Stimulated activated CD8-positive, alpha-beta memory T cell treated with anti-CD3 and anti-CD28 coated beads, Interleukin-15, amount 100 ng/mL, for 24 hours (primary cell): Measurements from ENCODE around the gene WIZ.

Source experiments
- DNase-seq: peaks from one replicate; pipeline ENCODE4 v3.0.0-alpha.2; 2020; ENCODE audit warnings: low read depth

Gene WIZ

DNA sequence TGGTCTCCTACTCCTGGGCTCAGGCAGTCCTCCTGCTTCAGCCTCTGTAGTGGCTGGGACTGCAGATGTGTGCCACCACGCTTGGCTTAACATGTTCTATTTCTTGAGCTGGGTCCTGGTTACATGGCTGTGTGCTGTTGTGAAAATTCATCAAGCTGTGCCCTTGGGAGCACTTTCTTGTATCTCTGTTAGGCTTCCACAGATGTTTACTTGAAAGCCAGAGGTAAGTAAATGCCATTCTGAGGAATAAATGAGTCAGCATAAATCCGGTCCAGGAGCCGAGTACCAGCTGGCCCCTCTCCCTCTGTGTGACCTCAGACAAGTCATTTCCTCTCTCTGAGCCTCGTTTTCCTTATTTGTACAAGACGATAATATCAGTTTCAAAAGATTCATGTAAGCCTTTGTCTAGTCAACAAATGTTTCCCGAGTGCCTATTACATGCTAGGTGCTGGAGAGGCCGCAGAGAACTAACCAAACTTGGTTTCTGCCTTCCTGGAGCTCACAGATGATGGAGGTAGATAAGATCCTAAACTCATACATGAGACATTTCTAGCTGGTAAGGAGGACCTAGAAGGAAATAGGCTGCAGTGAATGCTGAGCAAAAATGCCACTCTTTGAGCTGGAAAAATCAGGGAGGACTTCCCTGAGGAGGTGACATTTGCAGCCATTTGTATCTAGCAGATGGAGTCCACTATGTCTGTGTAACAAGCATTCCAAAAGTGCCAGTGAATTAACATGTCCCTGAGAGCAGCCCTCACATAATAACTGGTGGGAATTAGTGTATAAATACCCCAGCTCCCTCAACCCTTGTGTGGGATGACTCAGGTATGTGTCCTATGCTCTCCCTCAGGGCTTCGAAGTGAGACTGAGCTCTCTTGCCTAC, 17.3 kb upstream of the WIZ start:
- no peak for DNase-seq

DNA sequence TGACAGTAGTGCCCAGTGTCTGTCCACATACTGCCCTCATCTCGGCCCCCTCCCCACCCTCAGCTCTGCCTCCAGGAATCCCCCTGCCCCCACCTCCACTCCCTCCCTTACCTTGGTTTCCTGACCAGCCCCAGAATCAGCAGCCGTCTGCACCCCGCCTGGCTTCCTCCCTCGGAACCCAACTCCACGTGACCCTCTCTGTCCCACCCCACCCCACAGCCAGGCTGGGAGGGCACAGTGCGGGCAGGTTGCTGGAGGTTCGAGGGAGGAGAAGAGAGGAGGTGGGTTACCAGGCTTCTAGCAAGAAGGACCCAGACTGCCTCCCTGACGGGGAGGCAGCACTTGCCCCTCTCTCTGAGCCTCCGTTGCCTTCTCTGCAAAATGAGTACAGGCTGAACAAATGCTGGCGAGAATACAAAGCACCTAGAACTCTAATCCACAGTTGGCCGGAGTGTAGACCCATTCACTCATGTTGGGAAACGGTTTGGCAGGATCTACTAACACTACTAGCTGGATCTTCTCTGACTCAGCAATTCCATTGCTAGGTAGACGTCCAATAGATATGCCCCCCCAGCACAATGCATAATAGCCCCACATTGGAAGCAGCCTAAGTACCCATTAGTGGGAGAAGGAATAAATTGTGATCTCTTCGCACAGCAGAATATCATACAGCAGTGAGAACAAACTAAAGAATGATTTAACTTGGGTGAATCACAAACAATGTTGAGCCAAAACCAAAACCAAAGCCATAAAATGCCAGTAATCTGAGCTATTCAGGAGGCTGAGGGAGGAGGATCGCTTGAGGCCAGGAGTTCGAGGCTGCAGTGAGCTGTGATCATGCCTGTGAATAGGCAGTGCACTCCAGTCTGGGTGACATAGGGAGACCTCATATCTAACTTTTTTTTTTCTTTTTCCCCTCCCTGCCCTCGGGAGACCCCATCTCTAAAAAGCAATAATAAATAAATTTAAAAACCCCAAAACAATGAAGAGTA, 14.9 kb upstream of the WIZ start, which contains the start of gene RASAL3:
RASAL3 (minus strand) TSS at position 151 of the 992 bp plus-strand sequence. CDS start 186 bp downstream, outside the sequence.
- peak; percentile 36 for DNase-seq

DNA sequence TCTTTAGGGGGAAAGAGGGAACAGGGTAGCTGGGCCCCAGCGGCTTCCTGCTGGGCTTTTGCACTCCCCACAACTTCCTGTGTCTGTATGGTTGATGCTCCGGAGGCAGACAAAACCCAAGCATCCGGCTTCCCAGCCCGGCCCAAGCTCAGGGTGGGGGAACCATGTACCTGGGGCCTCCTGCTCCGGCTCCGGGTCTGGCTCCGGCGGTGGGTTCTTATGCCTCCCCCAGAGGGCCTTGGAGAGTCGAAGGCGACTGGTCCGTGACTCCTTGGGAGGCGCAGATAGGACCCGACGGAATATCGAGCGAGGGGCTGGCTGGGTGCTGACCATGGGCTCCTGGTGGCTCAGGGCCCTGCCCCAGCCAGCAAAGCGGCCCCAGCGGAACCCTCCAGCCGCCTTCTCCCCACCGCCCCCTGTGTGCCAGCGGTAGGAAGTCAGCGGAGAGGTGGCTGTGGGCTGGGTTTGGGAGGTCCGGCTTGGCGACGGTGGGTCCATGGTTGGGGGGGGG, 14.2 kb upstream of the WIZ start:
- peak; percentile 40 for DNase-seq

DNA sequence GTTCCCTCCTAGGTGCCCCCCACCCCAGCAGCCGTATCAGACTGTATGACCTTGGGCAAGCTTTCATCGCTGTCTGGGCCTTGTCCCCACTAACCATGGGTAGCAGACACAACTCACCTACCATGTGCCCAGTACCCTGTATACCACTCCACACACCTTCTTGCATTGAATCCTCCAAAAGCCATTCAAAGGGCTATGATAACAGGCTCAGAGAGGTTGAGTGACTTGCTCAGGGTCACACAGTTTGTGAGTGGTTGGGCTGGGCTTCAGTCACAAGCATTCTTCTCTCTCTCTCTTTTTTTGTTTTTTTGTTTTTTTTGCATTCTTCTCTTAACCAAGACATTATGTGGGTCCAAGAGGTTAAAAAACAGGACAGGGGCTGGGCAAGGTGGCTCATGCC, 11.9 kb upstream of the WIZ start:
- DNase-seq, result no peak

DNA sequence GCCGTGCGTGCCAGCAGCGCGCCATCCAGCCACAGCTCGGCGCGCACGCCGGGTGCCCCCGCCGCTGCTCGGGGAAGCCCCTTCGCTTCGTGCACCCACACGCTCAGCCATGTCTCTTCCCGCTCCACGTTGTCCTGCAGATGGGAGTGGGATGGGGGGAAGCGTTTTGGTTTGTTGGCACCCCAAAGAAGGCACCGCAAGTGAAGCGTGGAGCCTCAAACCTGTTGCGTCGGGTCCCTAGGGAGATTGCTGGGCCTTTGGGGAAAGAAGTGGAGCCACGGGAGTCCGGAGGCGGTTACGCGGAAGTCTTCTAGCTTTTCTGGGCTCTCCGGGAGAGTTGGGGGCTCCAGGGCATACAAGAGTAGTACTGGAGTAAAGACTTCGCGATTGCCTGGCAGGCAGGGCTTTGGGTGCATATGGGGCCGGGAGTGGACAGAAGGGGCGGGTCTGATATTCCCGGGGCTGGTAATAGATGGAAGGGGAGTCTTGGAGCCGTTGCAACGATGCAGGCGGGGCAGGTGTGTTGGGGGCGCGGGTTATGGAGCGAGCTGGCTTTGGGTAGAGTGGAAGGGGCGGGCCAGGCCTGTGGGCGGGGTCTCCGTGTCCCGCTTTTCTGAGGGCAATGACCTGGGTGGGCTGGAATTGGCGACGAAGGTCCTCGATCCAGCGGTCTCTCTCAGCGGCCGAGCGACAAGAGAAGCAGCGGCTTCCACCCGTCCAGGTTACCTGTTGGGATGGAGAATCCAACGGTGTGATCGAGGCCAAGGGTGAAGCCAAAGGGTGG, 8.1 kb upstream of the WIZ start:
- DNase-seq, result no peak

DNA sequence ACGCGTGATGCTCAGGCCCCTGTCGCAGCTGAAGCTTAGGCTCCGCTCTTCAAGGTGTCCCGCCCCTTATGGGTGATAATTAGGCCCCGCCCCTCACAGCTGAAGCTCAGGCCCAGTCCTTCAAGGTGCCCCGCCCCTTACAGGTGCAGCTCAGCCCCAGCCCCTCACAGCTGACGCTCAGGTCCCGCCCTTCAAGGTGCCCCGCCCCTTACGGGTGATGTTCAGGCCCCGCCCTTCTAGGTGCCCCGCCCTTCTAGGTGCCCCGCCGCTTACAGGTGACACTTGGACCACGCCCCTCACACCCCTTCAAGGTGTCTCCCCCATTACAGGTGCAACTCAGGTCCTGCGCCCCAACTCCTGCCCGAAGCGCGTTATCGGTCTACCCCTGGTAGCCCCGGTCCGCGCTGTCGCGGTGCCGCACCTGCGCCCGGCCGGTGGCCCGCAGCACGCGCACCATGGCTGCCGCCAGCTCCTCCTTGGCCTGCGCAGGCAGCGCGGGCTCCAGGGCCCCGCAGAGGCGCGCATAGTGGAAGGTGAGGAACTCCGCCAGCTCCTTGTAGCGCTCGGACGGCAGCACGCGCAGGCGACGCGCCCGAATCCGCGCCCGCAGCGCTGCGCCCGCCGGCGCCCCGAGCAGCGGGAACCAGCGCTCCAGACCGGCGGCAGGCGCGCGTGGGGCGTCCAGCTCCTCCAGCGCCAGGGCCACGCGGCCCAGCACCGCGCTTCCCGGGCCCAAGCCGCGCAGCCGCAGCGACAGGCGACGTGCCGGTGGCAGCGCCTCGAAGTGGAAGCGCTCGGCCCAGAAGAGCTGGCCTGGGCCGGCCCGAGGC, 7.3 kb upstream of the WIZ start:
- no peak for DNase-seq

DNA sequence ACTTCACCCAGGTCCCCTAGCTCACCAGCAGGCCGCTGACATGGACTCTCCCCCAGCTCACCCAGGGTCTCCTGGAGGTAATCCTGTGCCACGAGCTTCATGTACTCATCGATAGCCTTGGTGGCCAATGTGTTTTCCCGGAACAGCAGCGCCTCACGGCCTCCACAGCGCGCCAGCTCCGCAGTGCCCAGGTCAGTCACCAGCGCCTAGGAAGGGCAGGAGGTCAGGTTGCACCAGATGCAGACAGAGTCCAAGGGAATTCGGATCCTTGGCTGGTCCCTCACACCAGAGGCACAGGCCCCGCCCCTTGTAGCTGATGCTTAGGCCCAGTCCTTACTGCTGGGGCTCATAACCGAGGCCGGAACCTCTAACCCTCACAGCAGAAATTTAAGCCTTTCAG, 6.7 kb upstream of the WIZ start:
- no peak for DNase-seq

DNA sequence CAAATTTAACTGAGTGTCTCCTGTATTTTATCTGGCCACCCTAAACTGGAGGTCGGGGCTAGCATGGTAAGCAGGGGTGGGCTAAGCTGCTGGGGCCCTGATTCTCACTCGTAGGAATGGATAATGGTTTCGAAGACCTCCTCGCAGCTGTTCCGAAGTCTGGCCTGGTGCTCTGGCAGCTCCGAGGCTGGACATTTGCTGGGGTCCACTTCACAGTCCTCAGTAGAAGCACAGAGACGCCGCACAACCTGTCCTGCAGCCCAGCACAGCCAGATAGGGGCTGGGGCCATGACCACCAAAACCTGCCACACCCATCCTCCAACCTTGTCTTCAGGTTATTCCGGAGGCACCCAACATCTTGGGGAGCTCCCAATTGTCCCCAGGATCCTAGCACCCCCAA, 6.2 kb upstream of the WIZ start:
- no peak for DNase-seq

DNA sequence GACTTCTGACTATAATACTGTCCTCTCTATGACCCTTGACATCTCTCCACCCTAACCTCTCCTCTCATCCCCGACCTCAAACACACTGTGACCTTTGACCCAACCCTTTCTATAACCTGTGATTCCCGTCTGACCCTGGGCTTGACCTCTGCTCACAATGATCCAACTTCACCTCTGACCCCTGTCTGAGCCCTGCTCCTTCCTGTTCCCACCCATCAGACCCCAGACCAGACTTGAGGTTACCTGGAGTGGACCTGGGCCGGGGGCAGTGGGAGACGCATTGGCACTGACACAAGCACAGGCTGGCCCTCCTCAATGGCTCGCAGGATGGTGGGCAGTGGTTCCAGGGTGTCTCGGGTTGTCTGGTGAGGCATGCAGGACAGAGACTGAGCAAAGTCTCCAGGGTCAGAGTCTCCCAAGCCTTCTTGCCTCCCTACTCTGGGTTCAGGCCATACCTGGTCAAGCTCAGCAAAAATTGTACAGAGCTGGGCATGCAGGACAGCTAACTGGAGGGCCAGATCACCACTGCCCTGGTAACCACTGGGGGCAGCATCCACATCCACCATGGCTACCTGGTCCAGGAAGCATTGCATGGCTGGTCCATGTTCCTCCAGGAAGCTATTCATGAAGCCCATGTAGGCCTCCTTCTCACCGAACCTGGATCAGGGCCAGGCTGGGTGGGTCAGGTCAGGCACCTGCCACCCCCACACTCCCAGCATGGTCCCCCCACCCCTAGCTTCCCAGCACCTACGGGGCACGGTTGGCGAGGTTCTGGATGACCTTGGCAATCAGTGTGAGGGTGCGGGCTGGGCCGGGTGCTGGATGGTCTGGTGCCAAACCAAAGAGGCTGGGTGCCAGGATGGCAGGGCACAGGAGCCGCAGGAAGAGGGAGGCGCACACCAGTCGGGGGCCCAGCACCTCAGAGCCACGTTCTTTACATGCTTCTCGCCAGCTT, 4.4 kb upstream of the WIZ start:
- no peak for DNase-seq

DNA sequence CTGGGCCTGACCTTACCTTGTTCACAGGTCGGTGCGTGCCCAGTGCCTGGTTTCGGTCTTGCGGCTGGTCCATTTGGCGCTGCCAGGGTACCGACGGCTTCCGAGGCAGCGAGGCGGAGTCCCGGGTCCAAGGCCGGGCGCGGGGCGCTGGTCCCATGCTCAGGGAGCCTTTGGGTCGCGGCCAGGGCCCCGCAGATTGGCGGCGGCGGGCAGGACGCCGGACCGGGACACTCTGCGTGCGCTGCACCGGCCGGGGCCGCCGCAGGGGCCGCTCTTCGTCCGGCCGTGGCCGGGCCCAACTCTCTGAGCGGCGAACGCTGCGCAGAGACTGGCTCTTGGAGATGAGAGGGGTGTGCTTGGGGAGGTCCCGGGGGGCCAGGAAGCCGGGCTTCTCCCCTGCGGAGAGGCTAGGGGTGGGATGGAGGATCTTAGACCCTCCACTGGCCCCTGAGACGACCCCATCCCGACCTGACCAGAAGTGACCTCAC, 3.4 kb upstream of the WIZ start:
- DNase-seq, result no peak

DNA sequence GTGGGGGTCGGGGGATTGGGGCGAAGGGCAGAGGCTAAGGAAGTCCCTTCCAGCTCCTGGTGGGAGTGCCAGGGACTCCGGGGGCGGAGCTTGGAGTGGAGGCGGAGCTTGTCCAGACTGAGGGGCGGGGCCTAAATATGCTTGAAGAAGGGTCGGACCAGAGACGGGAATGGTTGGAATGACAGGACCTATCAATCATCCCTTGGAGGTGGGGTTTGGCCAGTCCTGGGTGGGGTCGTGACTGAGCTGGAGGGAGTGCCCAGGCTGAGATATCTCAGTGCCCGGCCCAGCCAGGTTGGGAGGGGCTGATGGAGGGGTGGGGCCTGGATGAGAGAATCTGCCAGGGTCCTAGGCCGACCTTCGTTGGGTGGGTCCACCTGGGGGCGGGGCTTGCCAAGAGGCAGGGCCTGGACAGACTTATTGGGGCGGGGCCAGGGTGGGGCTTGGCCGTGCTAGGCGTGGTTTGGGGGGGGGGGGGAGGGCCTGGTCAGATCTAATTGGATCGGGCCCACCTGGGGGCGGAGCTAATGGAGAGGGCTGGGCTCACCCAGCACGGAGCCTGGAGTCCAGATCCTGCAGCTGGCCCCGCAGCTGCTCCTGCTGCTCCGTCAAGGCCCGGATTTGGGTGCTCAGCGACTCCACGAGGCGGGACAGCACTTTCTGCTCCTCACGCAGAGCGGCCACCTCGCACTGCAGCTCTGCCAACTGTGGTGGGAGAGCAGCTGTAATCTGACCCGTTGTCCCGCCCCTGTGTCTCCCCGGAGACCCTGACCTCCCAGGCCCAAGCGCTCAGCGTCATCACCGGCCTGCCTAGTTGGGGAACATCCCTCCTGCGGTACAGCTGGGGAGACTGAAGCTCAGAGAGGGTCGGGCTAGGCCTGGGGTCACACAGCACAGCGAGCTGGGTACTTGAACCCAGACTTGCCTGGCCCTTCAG, 2.6 kb upstream of the WIZ start:
- DNase-seq, result no peak

DNA sequence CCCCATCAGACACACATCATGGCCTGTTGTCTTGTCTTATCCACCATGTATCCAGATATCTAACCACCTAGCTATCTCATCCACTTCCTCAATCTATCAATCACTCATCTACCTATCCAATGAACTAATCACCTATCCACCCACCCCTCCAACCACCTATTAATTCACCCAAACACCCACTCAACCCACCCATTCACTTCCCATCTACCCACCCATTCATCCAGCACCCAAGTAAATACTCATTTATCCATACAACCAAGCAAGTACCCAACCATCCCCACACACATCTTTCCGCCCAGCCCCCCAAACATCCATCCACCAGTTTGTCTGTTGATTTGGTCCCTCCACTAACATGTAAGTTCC, 753 bp upstream of the WIZ start:
- DNase-seq, result no peak

DNA sequence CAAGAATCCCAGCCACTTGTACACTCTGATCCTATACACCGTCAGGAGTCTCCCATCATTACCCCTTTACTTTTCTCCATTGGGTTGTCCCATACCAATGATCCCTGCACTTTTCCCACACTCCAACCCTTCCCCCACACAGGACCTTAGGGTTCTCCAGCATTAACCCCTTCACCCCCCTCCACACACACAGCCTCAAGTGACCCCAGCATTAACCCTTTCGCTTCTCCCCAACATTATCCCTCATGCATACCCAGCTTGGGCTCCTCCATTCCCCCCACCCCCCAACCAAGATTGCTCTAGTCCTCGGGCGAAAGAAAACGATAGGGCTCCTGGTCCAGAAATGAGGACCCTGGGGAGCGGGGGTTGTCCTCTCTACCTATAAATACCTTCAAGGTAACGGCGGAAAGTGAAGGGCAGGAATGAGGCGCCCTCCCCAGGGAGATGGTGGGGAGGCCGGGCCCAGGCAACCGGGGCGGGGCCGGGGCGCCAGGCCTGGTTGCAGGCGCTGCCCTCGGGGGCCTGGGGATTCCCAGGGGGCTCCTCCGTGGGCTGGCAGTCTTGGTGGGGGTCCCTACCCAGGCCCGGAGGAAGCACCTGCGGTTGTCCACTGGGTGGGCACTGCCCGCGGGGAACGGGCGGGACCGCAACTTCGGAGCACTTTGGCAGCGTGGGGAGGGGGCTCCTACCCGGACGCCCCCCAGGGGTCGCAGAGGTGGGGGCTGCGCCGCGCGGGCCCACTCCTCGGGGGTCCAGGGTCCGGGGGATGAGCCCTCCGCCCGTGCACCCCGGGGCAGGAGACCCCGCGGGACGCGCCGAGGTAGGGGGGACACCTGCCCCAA, 757 bp downstream of the WIZ start:
- no peak for DNase-seq

DNA sequence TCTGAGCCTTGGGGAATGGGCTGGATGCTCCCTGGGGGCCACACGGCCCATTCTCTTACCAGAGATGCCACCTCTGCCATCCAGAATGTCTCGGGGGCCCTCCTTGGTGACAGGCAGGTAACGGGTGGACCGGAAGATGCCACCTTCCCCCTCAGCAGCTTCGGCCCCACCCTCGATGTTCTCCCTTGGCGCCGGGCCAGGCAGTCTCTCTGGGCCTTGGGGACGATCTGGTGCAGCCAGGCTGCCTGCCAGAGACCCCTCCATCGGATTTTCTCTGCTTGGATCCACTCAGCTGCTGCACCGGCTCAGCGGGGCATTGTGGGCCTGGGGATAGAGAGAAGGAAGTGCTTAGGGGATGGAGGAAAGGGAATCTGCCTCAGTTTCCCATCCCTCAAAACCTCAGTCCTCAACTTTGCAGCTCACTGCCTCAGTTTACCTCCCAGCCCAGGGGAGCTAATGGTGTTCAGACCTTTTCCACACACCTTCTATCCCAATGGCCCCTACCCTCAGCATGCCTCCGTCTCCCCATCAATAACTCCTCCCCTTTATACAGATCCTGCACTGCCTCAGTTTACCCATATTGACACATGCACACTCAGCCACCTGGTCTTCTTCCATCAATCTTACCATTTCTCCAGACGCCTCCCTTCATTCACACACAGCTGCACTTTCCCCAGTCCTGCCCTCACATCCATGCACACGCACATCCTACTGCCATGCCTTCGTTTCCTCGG, 1.5 kb downstream of the WIZ start:
- DNase-seq, result no peak

DNA sequence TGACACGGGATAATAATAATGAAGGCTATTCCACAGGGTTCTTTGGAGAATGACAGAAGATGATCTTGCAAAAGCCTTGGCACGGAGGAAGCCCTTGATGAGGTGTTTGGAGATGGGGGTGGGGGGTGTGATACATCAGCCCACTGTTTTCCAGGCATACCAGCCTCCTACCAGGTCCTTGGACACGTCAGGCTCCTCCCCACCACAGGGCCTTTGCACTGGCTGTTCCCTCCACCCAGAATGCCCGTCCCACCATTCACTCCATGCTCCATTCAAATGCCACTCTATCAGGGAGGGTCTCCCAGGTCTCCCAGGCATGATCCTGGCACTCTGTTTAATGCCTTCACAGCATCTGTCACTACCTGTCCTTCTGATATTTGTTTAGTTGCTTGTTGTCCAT, 2.7 kb downstream of the WIZ start:
- DNase-seq, result no peak

DNA sequence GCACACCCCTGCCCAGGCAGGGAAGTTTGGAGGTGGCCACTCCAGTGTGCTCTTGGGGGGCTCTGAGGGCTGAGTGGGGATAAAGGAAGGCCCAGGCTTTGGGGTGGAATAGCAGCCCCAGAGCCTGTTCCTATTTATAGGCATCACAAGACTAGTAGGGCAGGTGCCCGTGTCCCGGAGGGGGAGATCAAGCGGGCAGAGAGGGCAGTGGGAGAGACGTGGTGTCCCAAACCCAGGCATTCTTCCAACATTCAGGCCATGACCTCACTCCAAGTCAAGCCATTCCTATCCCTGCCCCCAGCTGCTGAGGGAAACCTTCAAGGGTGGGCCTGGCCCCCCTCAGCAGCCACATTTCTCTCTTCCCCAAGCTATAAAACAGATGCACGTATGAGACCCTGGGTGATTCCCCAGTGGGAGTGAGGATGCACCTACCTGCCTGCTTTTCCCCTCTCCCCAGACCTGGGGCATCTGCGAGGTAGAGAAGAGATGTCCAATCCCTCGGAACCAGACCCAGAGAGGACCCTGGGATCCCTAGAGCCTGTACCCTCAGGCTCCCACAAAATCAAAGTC, 3.9 kb downstream of the WIZ start:
- no peak for DNase-seq

DNA sequence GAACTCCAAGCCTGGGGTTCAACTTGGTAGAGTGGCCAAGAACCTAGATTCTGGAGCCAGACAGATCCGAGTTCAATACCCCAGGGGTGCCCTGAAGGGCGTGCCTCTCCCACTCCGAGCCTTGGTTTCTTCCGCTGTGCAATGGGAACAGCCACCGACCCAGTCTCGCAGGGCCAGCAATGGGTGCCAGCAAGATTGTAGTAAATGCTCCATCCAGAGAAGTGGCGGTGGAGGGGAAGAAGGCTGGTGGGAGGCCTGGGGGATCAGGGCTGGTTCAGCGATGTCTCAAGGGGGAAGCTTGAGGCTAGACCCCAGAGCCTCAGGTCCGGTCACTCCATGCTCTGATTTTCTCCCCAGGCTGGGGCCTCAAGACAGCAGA, 4.5 kb downstream of the WIZ start:
- no peak for DNase-seq
